Measurements from ENCODE around the gene CFAP61.
"Not testable (repeated sequence)": the region's sequence is repeated elsewhere in the genome, so short reads cannot be mapped to it uniquely, and the experiment has no call there.

CFAP61 gene

DNA sequence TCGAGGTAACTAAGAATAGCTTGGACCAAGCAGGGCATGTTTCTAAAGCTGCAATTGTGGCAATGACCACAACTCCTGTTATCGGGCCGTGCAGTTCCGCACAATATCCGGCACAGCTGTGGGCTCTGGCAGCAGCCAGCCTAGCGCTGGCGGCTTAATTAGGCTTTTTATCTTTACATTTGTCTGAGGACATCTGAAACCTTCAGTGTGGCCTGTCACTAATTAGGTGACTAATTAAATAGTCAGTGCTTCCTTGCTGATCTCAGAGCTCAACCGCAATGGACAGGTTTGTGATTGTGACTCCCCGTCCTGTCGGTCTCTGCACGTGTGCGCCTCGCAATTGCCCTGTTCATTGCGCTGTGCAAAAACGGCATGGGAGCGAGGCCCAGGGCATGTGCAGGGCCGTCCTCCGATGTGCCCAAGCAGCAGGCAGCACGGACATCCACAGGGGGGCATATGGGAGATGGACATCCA lies 180.7 kb downstream of the CFAP61 start:
- no peak for DNase-seq (ENCODE audit: low read depth)
- H3K4me3 ChIP-seq (ENCODE audit: low read depth, low read length), result no peak overlapping the region
- TF ChIP-seq, protein P1, sequence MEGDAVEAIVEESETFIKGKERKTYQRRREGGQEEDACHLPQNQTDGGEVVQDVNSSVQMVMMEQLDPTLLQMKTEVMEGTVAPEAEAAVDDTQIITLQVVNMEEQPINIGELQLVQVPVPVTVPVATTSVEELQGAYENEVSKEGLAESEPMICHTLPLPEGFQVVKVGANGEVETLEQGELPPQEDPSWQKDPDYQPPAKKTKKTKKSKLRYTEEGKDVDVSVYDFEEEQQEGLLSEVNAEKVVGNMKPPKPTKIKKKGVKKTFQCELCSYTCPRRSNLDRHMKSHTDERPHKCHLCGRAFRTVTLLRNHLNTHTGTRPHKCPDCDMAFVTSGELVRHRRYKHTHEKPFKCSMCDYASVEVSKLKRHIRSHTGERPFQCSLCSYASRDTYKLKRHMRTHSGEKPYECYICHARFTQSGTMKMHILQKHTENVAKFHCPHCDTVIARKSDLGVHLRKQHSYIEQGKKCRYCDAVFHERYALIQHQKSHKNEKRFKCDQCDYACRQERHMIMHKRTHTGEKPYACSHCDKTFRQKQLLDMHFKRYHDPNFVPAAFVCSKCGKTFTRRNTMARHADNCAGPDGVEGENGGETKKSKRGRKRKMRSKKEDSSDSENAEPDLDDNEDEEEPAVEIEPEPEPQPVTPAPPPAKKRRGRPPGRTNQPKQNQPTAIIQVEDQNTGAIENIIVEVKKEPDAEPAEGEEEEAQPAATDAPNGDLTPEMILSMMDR (conservative IDR thresholded peaks at IDR 0.05; ENCODE audit: low read depth, low read length), result no peak

DNA sequence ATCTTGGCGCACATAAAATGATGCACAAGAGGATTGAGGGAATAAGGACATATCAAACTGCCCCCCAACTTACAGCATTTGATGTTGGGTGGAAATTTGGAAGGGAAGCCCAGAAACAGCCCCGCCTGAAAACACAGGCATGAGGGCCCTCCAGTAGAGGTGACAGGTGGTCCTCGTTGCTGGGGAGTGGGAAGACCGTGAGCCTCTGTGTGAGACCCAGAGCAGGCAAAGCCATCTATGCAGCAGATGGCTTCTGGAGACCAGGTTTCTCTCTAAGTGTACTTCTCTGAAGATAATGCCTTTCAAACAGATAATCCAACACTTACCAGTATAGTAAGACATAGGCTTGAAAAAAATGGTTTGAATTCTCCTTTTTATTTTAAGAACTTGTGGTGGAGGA lies 183.3 kb downstream of the CFAP61 start:
- DNase-seq (ENCODE audit: low read depth), result no peak
- TF ChIP-seq, protein P1 (conservative IDR thresholded peaks at IDR 0.05; ENCODE audit: low read depth, low read length), result no peak
- H3K4me3 ChIP-seq (ENCODE audit: low read depth, low read length), result no peak overlapping the region

DNA sequence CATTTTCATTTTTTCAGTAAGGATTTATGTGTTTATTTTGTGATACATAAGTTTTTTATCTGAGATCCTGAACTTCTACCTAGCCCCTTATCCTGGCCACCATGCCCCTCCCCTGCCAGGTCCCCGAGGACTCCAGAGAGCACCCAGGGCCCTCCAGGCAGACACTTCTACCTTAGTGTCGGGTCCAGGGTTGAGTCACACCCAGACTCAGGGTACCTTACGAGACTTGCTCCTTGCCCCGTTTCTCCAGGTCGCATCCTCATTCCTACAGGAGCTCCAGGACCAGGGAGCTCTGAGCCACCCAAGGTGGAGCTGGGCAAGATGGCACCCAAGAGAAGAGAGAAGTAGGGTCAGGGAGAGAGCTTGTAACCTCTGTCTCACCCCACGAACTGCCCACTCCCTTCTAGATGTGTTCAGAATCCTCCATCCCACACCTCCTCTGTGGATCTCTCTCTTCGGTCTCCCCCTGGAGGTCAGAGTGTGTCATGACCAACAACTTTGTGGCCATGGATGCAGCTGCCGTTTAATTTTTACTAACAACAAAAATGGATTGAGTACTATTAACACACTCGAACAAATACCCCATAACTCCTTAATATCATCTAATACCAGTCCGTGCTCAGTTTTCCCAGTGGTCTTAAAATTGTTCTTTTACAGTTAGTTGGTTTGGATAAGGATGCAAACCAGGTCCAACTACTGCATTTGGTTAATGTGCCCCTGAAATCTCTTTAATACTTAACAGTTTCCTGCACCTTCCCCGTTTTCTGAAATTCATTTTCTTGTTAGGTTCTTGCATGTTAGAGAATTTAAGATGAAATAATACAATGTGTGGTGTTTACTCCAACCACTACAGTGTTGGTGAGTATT lies 185.0 kb downstream of the CFAP61 start:
- TF ChIP-seq, protein P1 (conservative IDR thresholded peaks at IDR 0.05; ENCODE audit: low read depth, low read length), result peak; percentile 85
- DNase-seq (ENCODE audit: low read depth), result peak; percentile 54

GRCh38 chr20:20241976-20242375 lies 189.6 kb downstream of the CFAP61 start:
- no peak for DNase-seq (ENCODE audit: low read depth)
- TF ChIP-seq, protein P1 (conservative IDR thresholded peaks at IDR 0.05; ENCODE audit: low read depth, low read length), result no peak
- H3K4me3 ChIP-seq (ENCODE audit: low read depth, low read length), result no peak overlapping the region

More for the DNA sequence above, 185.0 kb downstream of the CFAP61 start:
- no peak overlapping the region for H3K4me3 ChIP-seq (ENCODE audit: low read depth, low read length)

- DNase-seq (ENCODE audit: low read depth); H3K4me3 ChIP-seq (ENCODE audit: low read depth, low read length): not testable (repeated sequence)
Measured at GRCh38 chr20:20244384-20244783, 192.1 kb downstream of the CFAP61 start.

DNA sequence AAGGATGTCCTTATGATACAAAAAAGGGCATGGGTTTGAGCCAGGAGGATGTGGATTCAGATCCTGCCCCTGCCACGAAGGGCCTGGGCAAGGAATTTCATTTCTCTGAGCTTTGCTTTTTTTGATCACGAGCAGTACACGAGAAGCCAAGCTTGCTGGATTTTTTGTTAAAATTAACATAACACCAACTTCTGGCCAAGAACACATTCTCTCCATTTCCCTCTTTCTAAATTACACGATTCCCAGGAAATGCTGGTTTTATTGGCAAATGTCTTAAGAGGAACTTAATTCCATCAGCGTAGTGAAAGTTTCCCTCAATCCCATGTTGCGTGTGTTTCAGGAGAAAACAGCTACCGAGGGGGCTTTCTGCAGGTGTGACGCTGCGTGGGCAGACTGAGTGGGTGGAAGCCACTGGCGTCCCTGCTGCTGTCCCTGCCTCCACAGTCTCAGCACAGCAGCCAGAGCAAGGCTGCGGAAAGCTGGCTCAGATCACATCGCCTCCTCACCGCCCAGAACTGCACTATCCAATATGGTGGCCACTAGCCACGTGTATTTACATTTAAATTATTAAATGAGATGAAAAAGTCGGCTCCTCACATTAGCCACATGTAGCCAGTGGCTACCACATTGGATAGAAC lies 194.8 kb downstream of the CFAP61 start:
- TF ChIP-seq, protein P1 (conservative IDR thresholded peaks at IDR 0.05; ENCODE audit: low read depth, low read length), result no peak
- DNase-seq (ENCODE audit: low read depth), result no peak
- H3K4me3 ChIP-seq (ENCODE audit: low read depth, low read length), result no peak overlapping the region

DNA sequence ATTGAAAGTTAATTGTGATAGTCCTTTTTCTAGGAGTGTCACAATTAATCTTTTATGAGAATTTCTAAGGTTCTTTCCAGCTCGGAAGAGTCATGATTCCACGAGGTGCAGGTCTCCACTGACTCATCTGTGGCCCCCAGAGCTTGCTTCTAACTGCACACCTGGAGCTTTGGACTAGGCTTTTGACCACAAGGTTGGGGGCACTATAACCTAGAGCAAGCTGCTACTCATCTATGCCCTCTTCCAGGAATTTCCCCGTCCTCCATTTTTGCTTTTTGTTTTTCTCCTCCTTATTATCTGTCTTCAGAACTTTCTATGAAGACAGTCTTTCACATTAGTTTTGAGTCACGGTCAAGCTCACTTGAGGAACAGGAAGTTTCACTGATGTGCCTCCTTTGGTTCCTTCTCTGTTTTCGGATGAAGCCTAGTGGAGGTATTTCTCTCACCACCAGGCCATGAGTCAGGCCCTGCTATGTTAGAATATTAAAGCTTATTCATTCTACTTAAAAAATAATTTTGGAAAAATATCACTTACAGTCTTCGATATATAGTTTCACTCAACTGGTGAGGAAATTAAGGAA lies 196.4 kb downstream of the CFAP61 start:
- H3K4me3 ChIP-seq (ENCODE audit: low read depth, low read length), result no peak overlapping the region
- no peak for DNase-seq (ENCODE audit: low read depth)

More for the DNA sequence above, 196.4 kb downstream of the CFAP61 start:
- TF ChIP-seq, protein P1 (conservative IDR thresholded peaks at IDR 0.05; ENCODE audit: low read depth, low read length), result no peak

All from choroid plexus epithelial cell (primary cell).